K562 (cell line): ENCODE results near the gene FUT8. TPM values are rescaled to one million over a fixed set of nuclear protein-coding genes. Genes with fewer than 3 reads are reported as not detected.

Experiments used
- ATAC-seq: fragments of 200-7000 bp; cut with Tn5 transposase; 3 replicates; pipeline ENCODE4 v1.9.1; 2020; ENCODE audit warnings: moderate library complexity
- BruUV-seq: library from RNA; stranded (reverse); fragments of 400-500 nt; replicated peaks from 2 replicates; lab custom pipeline; 2021; lab: Mats Ljungman, UMichigan
- CTCF ChIA-PET: fragments of 300-600 bp; formaldehyde crosslinking; extraction: SDS; loops from one replicate; lab custom pipeline; 2021; ENCODE audit warnings: low intra/inter-chr PET ratio; lab: Yijun Ruan, JAX
- POLR2A ChIA-PET: fragments of 300-600, 350-650 bp; sonication (Branson Sonifier 250); formaldehyde crosslinking; extraction: SDS; loops from one replicate; lab custom pipeline; 2021; ENCODE audit warnings: antibody characterized with exemption, inconsistent platforms; lab: Yijun Ruan, JAX
- DNase-seq, 4 experiments: peaks; one replicate each; pipeline versions ENCODE4 v3.0.0 to v3.0.0-alpha.2; 2011 to 2018; ENCODE audit warnings: low spot score in 3 of 4, mixed read lengths in 3 of 4; ENCODE audit errors: extremely low read depth in 1 of 4
- FAIRE-seq: peaks from 2 replicates; lab custom pipeline; 2011; peaks lifted over from hg19 to GRCh38; lab: Jason Lieb, UNC
- H2AFZ ChIP-seq: 2 replicates; pipeline ENCODE4 v1.6.0; 2011; ENCODE audit warnings: low read depth, low read length, control low read depth, inconsistent platforms
- H3K27ac ChIP-seq: fragments of 200-600 bp; 3 replicates; pipeline ENCODE4 v1.8.0; 2011; ENCODE audit warnings: low read depth, mild to moderate bottlenecking, control low read depth, inconsistent platforms, low read length, moderate library complexity, mixed read lengths; ENCODE audit errors: extremely low read depth
- H3K27me3 ChIP-seq, 2 experiments: fragments of 300-600 bp in 1 of 2; 2 replicates in 1 of 2; 3 replicates in 1 of 2; pipeline versions ENCODE4 v1.6.0 to v1.8.0; 2011; ENCODE audit warnings: inconsistent platforms in 2 of 2, low read length in 2 of 2, mild to moderate bottlenecking in 1 of 2, mixed read lengths in 1 of 2, moderate library complexity in 1 of 2; ENCODE audit not compliant: control insufficient read depth in 2 of 2, insufficient read depth in 2 of 2
- H3K36me3 ChIP-seq: fragments of 300-600 bp; 3 replicates; pipeline ENCODE4 v1.8.0; 2011; ENCODE audit warnings: mild to moderate bottlenecking, low read length, inconsistent platforms; ENCODE audit not compliant: control insufficient read depth, insufficient read depth
- H3K4me1 ChIP-seq, 2 experiments: fragments of 200-600 bp in 1 of 2; replicated peaks in 1 of 2; 2 replicates in 1 of 2; 3 replicates in 1 of 2; pipeline versions ENCODE4 v1.5.1 to v1.8.0; 2011; ENCODE audit warnings: inconsistent platforms in 2 of 2, low read length in 2 of 2, mild to moderate bottlenecking in 1 of 2, mixed read lengths in 1 of 2, moderate library complexity in 1 of 2; ENCODE audit not compliant: control insufficient read depth in 2 of 2, insufficient read depth in 2 of 2
- H3K4me2 ChIP-seq: 2 replicates; pipeline ENCODE4 v1.6.1; 2011; ENCODE audit warnings: low read length, control low read depth, inconsistent platforms, mixed read lengths; ENCODE audit not compliant: insufficient read depth
- H3K4me3 ChIP-seq: fragments of 200-600 bp; sonication (generic), shearing (Covaris generic); 2 replicates; pipeline ENCODE4 v1.5.1; 2016; ENCODE audit warnings: control low read depth, inconsistent platforms
- H3K79me2 ChIP-seq: fragments of 200-600 bp; 3 replicates; pipeline ENCODE4 v1.8.0; 2011; ENCODE audit warnings: low read length, inconsistent platforms; ENCODE audit not compliant: control insufficient read depth, insufficient read depth
- H3K9ac ChIP-seq, 2 experiments: 2 replicates each; pipeline versions ENCODE4 v1.6.0 to v1.6.1; 2011; ENCODE audit warnings: low read depth in 2 of 2, low read length in 2 of 2, control low read depth in 1 of 2, inconsistent platforms in 1 of 2, mild to moderate bottlenecking in 1 of 2, mixed read lengths in 1 of 2; ENCODE audit not compliant: insufficient read depth in 1 of 2
- H3K9me1 ChIP-seq: one replicate; pipeline ENCODE4 v1.6.0; 2011; ENCODE audit warnings: inconsistent platforms, mild to moderate bottlenecking, low read length, moderate library complexity; ENCODE audit not compliant: control insufficient read depth, insufficient read depth
- H3K9me3 ChIP-seq: replicated peaks from 2 replicates; pipeline ENCODE4 v1.5.1; 2011; ENCODE audit warnings: low read depth, low read length, inconsistent platforms; ENCODE audit not compliant: control insufficient read depth, insufficient read depth
- H4K20me1 ChIP-seq: replicated peaks from 2 replicates; pipeline ENCODE4 v1.6.1; 2011; ENCODE audit warnings: low read length, inconsistent platforms, mixed read lengths; ENCODE audit not compliant: control insufficient read depth, insufficient read depth
- EGR1 ChIP-seq: fragments of 450-650 bp; conservative IDR thresholded peaks from 2 replicates; pipeline ENCODE4 v1.6.1; 2017; ENCODE audit warnings: mild to moderate bottlenecking
- POLR2G ChIP-seq: fragments of 200-400 bp; formaldehyde crosslinking; IDR thresholded peaks from 2 replicates; pipeline ENCODE4 v1.6.1; 2017; ENCODE audit warnings: low read depth, mild to moderate bottlenecking, antibody characterized with exemption, low read length, moderate library complexity
- TCF3 ChIP-seq: sonication (generic); formaldehyde crosslinking; IDR thresholded peaks from 2 replicates; pipeline ENCODE4 v1.4.0; 2020; ENCODE audit warnings: mild to moderate bottlenecking, missing genetic modification reagents
- TEAD1 ChIP-seq, 2 experiments: fragments of 450-650 bp in 1 of 2; sonication (generic) in 1 of 2; formaldehyde crosslinking; IDR thresholded peaks; 2 replicates each; pipeline versions ENCODE4 v1.4.0 to v1.8.0; 2020 to 2022; ENCODE audit warnings: mild to moderate bottlenecking in 2 of 2, missing genetic modification reagents in 1 of 2
- ZNF398 ChIP-seq: fragments of 250-450 bp; sonication (Bioruptor Pico); IDR thresholded peaks from 2 replicates; pipeline ENCODE4 v1.8.0; 2021; ENCODE audit warnings: moderate library complexity, mild to moderate bottlenecking, inconsistent platforms
- WGBS: fragments of 100-300 bp; shearing (Covaris generic); methylation state at CpG from one replicate; pipeline ENCODE4 v1.1.6; 2016; ENCODE audit warnings: low coverage, mixed read lengths; ENCODE audit not compliant: insufficient coverage; ENCODE audit errors: missing lambda C conversion rate; 5-methylcytosine and 5-hydroxymethylcytosine counted together
- in situ Hi-C: fragments of 300-500 bp; cut with MboI; formaldehyde crosslinking; loops from 4 replicates; pipeline ENCODE4 v1.15.0; 2018; ENCODE audit warnings: inconsistent platforms, mixed read lengths
- intact Hi-C: fragments of 100-400 bp; cut with micrococcal nuclease; formaldehyde crosslinking; loops from 2 replicates; pipeline ENCODE4 v1.14.2; 2022
- polyA plus RNA-seq, 8 experiments: library from polyadenylated mRNA; depleted of rRNA in 4 of 8; stranded (reverse) in 5 of 8; unstranded in 3 of 8; fragments of >200 nt; fragmentation: Nextera tagmentation in 2 of 8; fragmentation: Illumina TruSeq in 1 of 8; extraction: Ambion mirVana in 2 of 8; extraction: Trizol in 1 of 8; gene quantifications; 2 replicates each; pipeline versions ENCODE4 v1.2.1 to v1.2.3, GENCODE V29; 2011 to 2014; ENCODE audit warnings: inconsistent platforms in 1 of 8, missing spikeins in 1 of 8
- total RNA-seq, 7 experiments: library from RNA; depleted of rRNA in 6 of 7; stranded (reverse); fragments of >200 nt in 6 of 7; fragmentation: Illumina TruSeq in 2 of 7; extraction: Trizol in 2 of 7; gene quantifications; 2 replicates each; pipeline versions ENCODE4 v1.2.1 to v1.2.3, GENCODE V29; 2011 to 2021; ENCODE audit warnings: low replicate concordance in 1 of 7

FUT8 gene
- total and polyA plus RNA-seq, 9 of the 15 experiments (the other 6 are each of a cell fraction or from before 2014, with no cell fraction given) = 4.1 to 15.2 (median 7.8) TPM

GRCh38 chr14:65656554-65656953 is 244.0 kb downstream of the FUT8 start:
- CTCF ChIA-PET = no interaction called here
- 42% methylated on average over 2 of the region's 2 CpGs for WGBS
- no peak overlapping the region for H3K9ac ChIP-seq

More at GRCh38 chr14:65656554-65656953, 244.0 kb downstream of the FUT8 start:
- no peak overlapping the region for H3K4me2 ChIP-seq
- BruUV-seq = no TSS peak
- no peaks in the 10 kb centered on the region for H3K36me3 ChIP-seq
- no peaks in the 10 kb centered on the region for H3K4me1 ChIP-seq
- DNase-seq = no peak
- H3K27ac ChIP-seq = no peak overlapping the region
- H3K27me3 ChIP-seq = no peaks in the 10 kb centered on the region
- H3K4me3 ChIP-seq = no peak overlapping the region
- TF ChIP-seq POLR2G (no peak), EGR1 (no peak), ZNF398 (CRISPR knock-in tag) (no peak), TCF3 (CRISPR knock-in tag) (no peak), TEAD1 (CRISPR knock-in tag; IDR thresholded peaks at IDR 0.05) (no peak)
- no peaks in the 10 kb centered on the region for H3K9me1 ChIP-seq
- intact Hi-C loops = no loop called here
- H3K9me3 ChIP-seq = no peaks in the 10 kb centered on the region
- no peak for FAIRE-seq
- H4K20me1 ChIP-seq = no peaks in the 10 kb centered on the region
- no peak for ATAC-seq
- POLR2A ChIA-PET = no interaction called here
- in situ Hi-C loops = no loop called here
- H2AFZ ChIP-seq = no peak overlapping the region
- H3K79me2 ChIP-seq = no peaks in the 10 kb centered on the region
